H9 (cell line): Measurements from ENCODE around the gene PLEKHM1. TPM values are rescaled to one million over a fixed set of nuclear protein-coding genes. Genes with fewer than 3 reads are reported as not detected.
A peak's percentile ranks its signal among the peaks of the same experiment; 100 is the strongest.

ENCODE experiments used
- DNase-seq: peaks from one replicate; pipeline ENCODE4 v3.0.0-alpha.2; 2017
- H2AFZ ChIP-seq: one replicate; pipeline ENCODE4 v1.6.1; 2013; ENCODE audit warnings: mild to moderate bottlenecking, low read length, control low read depth, moderate library complexity
- H2AK5ac ChIP-seq: 2 replicates; pipeline ENCODE4 v1.6.1; 2013; ENCODE audit warnings: low read length, control low read depth, mixed read lengths; ENCODE audit not compliant: insufficient read length
- H2BK120ac ChIP-seq: one replicate; pipeline ENCODE4 v1.6.1; 2013; ENCODE audit warnings: low read depth, mild to moderate bottlenecking, low read length, control low read depth, inconsistent platforms; ENCODE audit not compliant: poor library complexity, severe bottlenecking
- H2BK12ac ChIP-seq: 2 replicates; pipeline ENCODE4 v1.6.1; 2013; ENCODE audit warnings: low read length, control low read depth, mixed read lengths, low read depth; ENCODE audit not compliant: insufficient read length
- H2BK15ac ChIP-seq: 2 replicates; pipeline ENCODE4 v1.6.1; 2013; ENCODE audit warnings: low read depth, low read length, control low read depth
- H2BK20ac ChIP-seq: one replicate; pipeline ENCODE4 v1.6.1; 2013; ENCODE audit warnings: low read depth, mild to moderate bottlenecking, low read length, control low read depth, inconsistent platforms; ENCODE audit not compliant: poor library complexity, severe bottlenecking
- H2BK5ac ChIP-seq: 2 replicates; pipeline ENCODE4 v1.6.1; 2013; ENCODE audit warnings: low read length, control low read depth, mixed read lengths; ENCODE audit not compliant: insufficient read length
- H3K14ac ChIP-seq: 2 replicates; pipeline ENCODE4 v1.6.1; 2013; ENCODE audit warnings: low read length, control low read depth; ENCODE audit not compliant: insufficient read depth
- H3K18ac ChIP-seq: 2 replicates; pipeline ENCODE4 v1.6.1; 2013; ENCODE audit warnings: low read depth, mild to moderate bottlenecking, mixed read lengths, low read length, control low read depth; ENCODE audit not compliant: insufficient read length
- H3K23ac ChIP-seq: 2 replicates; pipeline ENCODE4 v1.6.1; 2013; ENCODE audit warnings: low read length, control low read depth, mixed read lengths, low read depth; ENCODE audit not compliant: insufficient read length
- H3K23me2 ChIP-seq: 2 replicates; pipeline ENCODE4 v1.6.1; 2013; ENCODE audit warnings: low read depth, mild to moderate bottlenecking, mixed read lengths, low read length, control low read depth; ENCODE audit not compliant: insufficient read length, poor library complexity, severe bottlenecking
- H3K27ac ChIP-seq: 2 replicates; pipeline ENCODE4 v1.5.1; 2013; ENCODE audit warnings: low read length, control low read depth, mixed read lengths, low read depth; ENCODE audit not compliant: insufficient read length
- H3K27me3 ChIP-seq: 2 replicates; pipeline ENCODE4 v1.6.1; 2013; ENCODE audit warnings: low read length, control low read depth, inconsistent platforms; ENCODE audit not compliant: insufficient read depth
- H3K4ac ChIP-seq: 2 replicates; pipeline ENCODE4 v1.6.1; 2013; ENCODE audit warnings: low read depth, mild to moderate bottlenecking, control low read depth, inconsistent platforms, low read length, moderate library complexity
- H3K4me1 ChIP-seq: 2 replicates; pipeline ENCODE4 v1.6.1; 2013; ENCODE audit warnings: low read length, control low read depth, inconsistent platforms; ENCODE audit not compliant: insufficient read depth
- H3K4me2 ChIP-seq: 2 replicates; pipeline ENCODE4 v1.6.1; 2013; ENCODE audit warnings: low read length, control low read depth, mixed read lengths; ENCODE audit not compliant: insufficient read length, insufficient read depth
- H3K56ac ChIP-seq: 2 replicates; pipeline ENCODE4 v1.6.1; 2013; ENCODE audit warnings: low read depth, mild to moderate bottlenecking, mixed read lengths, low read length, control low read depth; ENCODE audit not compliant: insufficient read length
- H3K79me1 ChIP-seq: 2 replicates; pipeline ENCODE4 v1.6.1; 2013; ENCODE audit warnings: low read depth, mild to moderate bottlenecking, moderate library complexity, low read length, control low read depth, inconsistent platforms; ENCODE audit not compliant: insufficient read depth, poor library complexity, severe bottlenecking
- H3K79me2 ChIP-seq: 2 replicates; pipeline ENCODE4 v1.6.1; 2013; ENCODE audit warnings: low read length, control low read depth, inconsistent platforms; ENCODE audit not compliant: insufficient read depth
- H3K9ac ChIP-seq: 2 replicates; pipeline ENCODE4 v1.6.1; 2013; ENCODE audit warnings: low read length, control low read depth, mixed read lengths; ENCODE audit not compliant: insufficient read length; ENCODE audit errors: extremely low read depth
- H3K9me3 ChIP-seq: one replicate; pipeline ENCODE4 v1.6.1; 2013; ENCODE audit warnings: low read depth, low read length, inconsistent platforms; ENCODE audit not compliant: control insufficient read depth
- H3T11ph ChIP-seq: one replicate; pipeline ENCODE4 v1.6.1; 2013; ENCODE audit warnings: mild to moderate bottlenecking, low read length, control low read depth, inconsistent platforms
- H4K20me1 ChIP-seq: one replicate; pipeline ENCODE4 v1.6.1; 2013; ENCODE audit not compliant: control insufficient read depth, insufficient read length, insufficient read depth
- H4K5ac ChIP-seq: 2 replicates; pipeline ENCODE4 v1.6.1; 2013; ENCODE audit warnings: low read depth, mild to moderate bottlenecking, mixed read lengths, low read length, control low read depth; ENCODE audit not compliant: insufficient read length
- H4K8ac ChIP-seq: replicated peaks from 2 replicates; pipeline ENCODE4 v1.6.1; 2013; ENCODE audit warnings: low read length, control low read depth, mixed read lengths, low read depth; ENCODE audit not compliant: insufficient read length
- H4K91ac ChIP-seq: 2 replicates; pipeline ENCODE4 v1.6.1; 2013; ENCODE audit warnings: low read depth, mild to moderate bottlenecking, moderate library complexity, mixed read lengths, low read length, control low read depth; ENCODE audit not compliant: insufficient read length
- H3K27ac Mint-ChIP-seq, 3 experiments: 2 replicates in 2 of 3; 3 replicates in 1 of 3; pipeline ENCODE4 v1.8.0; 2020 to 2021; ENCODE audit warnings: mixed read lengths in 3 of 3, mild to moderate bottlenecking in 1 of 3, moderate library complexity in 1 of 3
- H3K27me3 Mint-ChIP-seq: 2 replicates; pipeline ENCODE4 v1.8.0; 2021; ENCODE audit warnings: low read depth, mild to moderate bottlenecking, moderate library complexity, mixed read lengths
- H3K36me3 Mint-ChIP-seq, 3 experiments: 2 replicates in 2 of 3; 3 replicates in 1 of 3; pipeline ENCODE4 v1.8.0; 2020 to 2021; ENCODE audit warnings: low read depth in 3 of 3, mixed read lengths in 3 of 3; ENCODE audit not compliant: insufficient read depth in 1 of 3
- H3K4me1 Mint-ChIP-seq, 2 experiments: 2 replicates each; pipeline ENCODE4 v1.8.0; 2020; ENCODE audit warnings: mixed read lengths in 2 of 2
- H3K4me3 Mint-ChIP-seq, 2 experiments: 2 replicates in 1 of 2; 3 replicates in 1 of 2; pipeline ENCODE4 v1.8.0; 2020 to 2021; ENCODE audit warnings: mild to moderate bottlenecking in 2 of 2, mixed read lengths in 2 of 2, moderate library complexity in 1 of 2
- H3K9me3 Mint-ChIP-seq, 2 experiments: 2 replicates in 1 of 2; 3 replicates in 1 of 2; pipeline ENCODE4 v1.8.0; 2020; ENCODE audit warnings: mild to moderate bottlenecking in 2 of 2, mixed read lengths in 2 of 2, moderate library complexity in 1 of 2
- WGBS: extraction: QIAGEN DNeasy Blood & Tissue Kit; methylation state at CpG from one replicate; pipeline ENCODE4 v1.1.7; 2013; ENCODE audit warnings: missing lambda C conversion rate, low lambda C conversion rate, mixed read lengths; ENCODE audit not compliant: insufficient read length; ENCODE audit errors: extremely low coverage; 5-methylcytosine and 5-hydroxymethylcytosine counted together
- total RNA-seq: library from RNA; stranded (reverse); gene quantifications from 2 replicates; pipeline ENCODE4 v1.2.1, GENCODE V29; 2021
- TF ChIP-seq, protein P1 (sequence below): fragments of 200-600 bp; sonication (generic); conservative IDR thresholded peaks from 3 replicates; pipeline ENCODE4 v1.8.0; 2021; ENCODE audit warnings: antibody characterized with exemption, mild to moderate bottlenecking

Gene PLEKHM1
- total RNA-seq, 1 experiment from 2014 or later = 20.7 TPM

DNA sequence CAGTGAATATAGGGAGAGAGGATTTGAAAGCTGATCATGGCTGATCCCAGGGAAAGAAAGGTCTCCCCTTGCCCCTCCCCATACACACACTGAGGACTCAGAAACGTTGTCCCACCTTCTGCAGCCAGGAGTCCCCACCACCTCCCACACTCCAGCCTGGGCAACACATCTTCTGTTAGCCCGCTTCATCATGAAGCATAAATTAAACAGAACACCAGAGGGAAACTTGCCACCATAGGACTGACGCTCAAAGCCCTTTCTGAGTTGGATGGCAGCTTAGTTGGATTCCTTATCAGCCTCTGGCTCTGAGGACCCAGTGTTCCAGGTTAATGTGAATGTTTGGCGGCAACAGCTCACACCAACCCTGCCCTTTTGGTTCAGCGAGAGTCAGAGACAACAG lies 91.7 kb downstream of the PLEKHM1 start:
- Histone ChIP-seq H3K9me3 (no peaks in the 10 kb centered on the region), H3K4ac (no peak overlapping the region), H3K23ac (no peak overlapping the region), H4K5ac (no peak overlapping the region), H3K27ac (no peak overlapping the region), H2BK120ac (no peak overlapping the region), H3K79me2 (no peaks in the 10 kb centered on the region), H3K9ac (no peak overlapping the region), H3K56ac (no peak overlapping the region), H2BK5ac (no peak overlapping the region), H4K8ac (no peak overlapping the region), H3K23me2 (no peaks in the 10 kb centered on the region), H3K14ac (no peak overlapping the region), H2BK12ac (no peak overlapping the region), H3K4me2 (no peak overlapping the region), H2BK20ac (no peak overlapping the region), H3K4me1 (peaks cover 2% of the 10 kb centered on the region; the same call in 1 of the 2 replicates), H2BK15ac (no peak overlapping the region), H3T11ph (no peak overlapping the region), H2AK5ac (no peak overlapping the region), H3K79me1 (no peaks in the 10 kb centered on the region), H4K91ac (no peak overlapping the region), H3K18ac (no peak overlapping the region), H4K20me1 (peaks cover 3% of the 10 kb centered on the region), H3K27me3 (no peaks in the 10 kb centered on the region), H2AFZ (no peak overlapping the region)
- no CpG with 5 or more reads among the region's 5 CpGs for WGBS
- H3K4me3 Mint-ChIP-seq = no peak overlapping the region
- H3K9me3 Mint-ChIP-seq = no peaks in the 10 kb centered on the region
- peak overlapping the region in 2 of 3 experiments; percentile 39 to 40; a peak in 2 of 7 replicates for H3K27ac Mint-ChIP-seq
- peaks cover 3 to 10% of the 10 kb centered on the region in 2 experiments for H3K4me1 Mint-ChIP-seq
- peak; percentile 53 for DNase-seq
- H3K27me3 Mint-ChIP-seq = no peaks in the 10 kb centered on the region; the same call in 1 of the 2 replicates
- TF ChIP-seq, protein P1, sequence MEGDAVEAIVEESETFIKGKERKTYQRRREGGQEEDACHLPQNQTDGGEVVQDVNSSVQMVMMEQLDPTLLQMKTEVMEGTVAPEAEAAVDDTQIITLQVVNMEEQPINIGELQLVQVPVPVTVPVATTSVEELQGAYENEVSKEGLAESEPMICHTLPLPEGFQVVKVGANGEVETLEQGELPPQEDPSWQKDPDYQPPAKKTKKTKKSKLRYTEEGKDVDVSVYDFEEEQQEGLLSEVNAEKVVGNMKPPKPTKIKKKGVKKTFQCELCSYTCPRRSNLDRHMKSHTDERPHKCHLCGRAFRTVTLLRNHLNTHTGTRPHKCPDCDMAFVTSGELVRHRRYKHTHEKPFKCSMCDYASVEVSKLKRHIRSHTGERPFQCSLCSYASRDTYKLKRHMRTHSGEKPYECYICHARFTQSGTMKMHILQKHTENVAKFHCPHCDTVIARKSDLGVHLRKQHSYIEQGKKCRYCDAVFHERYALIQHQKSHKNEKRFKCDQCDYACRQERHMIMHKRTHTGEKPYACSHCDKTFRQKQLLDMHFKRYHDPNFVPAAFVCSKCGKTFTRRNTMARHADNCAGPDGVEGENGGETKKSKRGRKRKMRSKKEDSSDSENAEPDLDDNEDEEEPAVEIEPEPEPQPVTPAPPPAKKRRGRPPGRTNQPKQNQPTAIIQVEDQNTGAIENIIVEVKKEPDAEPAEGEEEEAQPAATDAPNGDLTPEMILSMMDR = peak; percentile 36; the same call in 2 of the 3 replicates
- peaks cover 0 to 13% (median 8%) of the 10 kb centered on the region in 3 experiments; a peak in 4 of 7 replicates for H3K36me3 Mint-ChIP-seq
